Tibial nerve (tissue), 4 donors: Measurements from ENCODE around the gene RAMP1.

Experiments used
- CTCF ChIP-seq, 5 experiments: fragments of 200-600 bp in 3 of 5; fragments of 450-650 bp in 2 of 5; sonication (generic) in 3 of 5; IDR thresholded peaks; one replicate each; pipeline ENCODE4 v1.5.1; 2016 to 2019; ENCODE audit warnings: antibody characterized with exemption in 5 of 5, mild to moderate bottlenecking in 3 of 5, moderate library complexity in 2 of 5
- EP300 ChIP-seq, 2 donors: sonication (generic); formaldehyde crosslinking; IDR thresholded peaks; one replicate each; pipeline ENCODE4 v1.6.1; 2017; ENCODE audit warnings: antibody characterized with exemption in 2 of 2, mild to moderate bottlenecking in 1 of 2
- POLR2A ChIP-seq, 2 donors: fragments of 450-650 bp; IDR thresholded peaks; one replicate each; pipeline ENCODE4 v1.6.1; 2017; ENCODE audit warnings: antibody characterized with exemption in 2 of 2, mild to moderate bottlenecking in 2 of 2, moderate library complexity in 2 of 2

- no peak for TF ChIP-seq CTCF (IDR thresholded peaks at IDR 0.05)
- TF ChIP-seq POLR2A (IDR thresholded peaks at IDR 0.05) = no peak
- no peak for TF ChIP-seq EP300 (IDR thresholded peaks at IDR 0.05)
Measured at GRCh38 chr2:237920673-237921072, 61.2 kb downstream of the RAMP1 start.
